NCI-H187 treated with DMSO at 0.1 percent for 48 hours (cell line): ENCODE results near the gene RPL23.

Experiments
- DNase-seq: peaks from one replicate; lab custom pipeline; 2025; lab: John Stamatoyannopoulos, UW

Gene RPL23

GRCh38 chr17:38853292-38854219, at the start of gene RPL23:
Gene RPL23, minus strand, starts transcription at chr17:38853721. Its CDS starts 11 bp downstream, at chr17:38853710.
- peak; percentile 88 for DNase-seq

DNA sequence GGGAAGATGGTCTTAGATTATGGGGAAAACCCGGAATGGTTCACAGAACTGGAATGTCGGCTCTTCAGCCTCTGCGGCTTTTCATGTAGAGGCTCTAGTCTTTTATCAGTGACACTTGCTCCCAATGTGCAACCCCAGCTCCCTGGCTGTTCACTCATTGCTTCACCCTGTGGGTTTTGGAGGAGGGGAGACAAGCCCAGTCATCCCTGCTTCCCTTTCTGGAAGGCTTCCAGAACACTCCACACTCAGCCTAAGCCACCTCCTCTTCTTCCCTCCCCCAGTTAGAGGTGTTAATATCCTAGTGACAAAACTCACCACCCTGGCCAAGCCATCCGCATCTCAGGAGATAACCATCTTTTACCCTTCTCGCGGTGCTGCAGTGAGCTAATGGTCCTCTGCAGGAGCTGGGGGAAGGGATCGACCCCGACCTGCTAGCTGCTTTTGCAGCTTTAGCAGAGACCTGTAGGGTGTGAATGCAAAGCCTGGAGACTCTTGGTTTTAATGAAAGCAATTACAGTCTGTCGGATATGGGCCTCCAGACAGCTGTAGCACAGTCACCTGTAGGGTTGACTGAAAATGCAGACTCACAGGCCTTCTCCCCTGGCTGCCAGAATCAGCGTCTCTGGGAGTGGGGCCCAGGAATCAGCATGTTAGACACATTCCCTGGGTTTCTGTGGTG, 47.6 kb upstream of the RPL23 start:
- DNase-seq, result no peak

- DNase-seq, result no peak
Measured at GRCh38 chr17:38899421-38899820, 45.9 kb upstream of the RPL23 start.

- DNase-seq, result no peak
Measured at GRCh38 chr17:38898812-38899348, 45.4 kb upstream of the RPL23 start.

DNA sequence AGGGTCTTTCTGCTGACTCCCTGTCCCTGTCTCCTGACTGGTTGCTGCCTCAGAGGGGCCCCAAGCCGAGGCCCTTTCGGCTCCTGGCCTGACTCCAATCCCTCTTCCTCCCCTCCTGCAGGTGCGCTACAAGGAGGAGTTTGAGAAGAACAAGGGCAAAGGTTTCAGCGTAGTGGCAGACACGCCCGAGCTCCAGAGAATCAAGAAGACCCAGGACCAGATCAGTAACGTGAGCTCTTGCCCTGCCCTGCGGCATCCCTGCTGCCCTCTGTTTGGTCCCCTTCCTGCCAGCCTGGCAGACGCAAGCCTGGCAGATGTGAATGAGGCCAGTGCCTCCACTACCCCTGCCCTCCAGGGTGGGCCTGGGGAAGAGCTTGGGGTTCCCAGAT, 44.8 kb upstream of the RPL23 start:
- no peak for DNase-seq

DNA sequence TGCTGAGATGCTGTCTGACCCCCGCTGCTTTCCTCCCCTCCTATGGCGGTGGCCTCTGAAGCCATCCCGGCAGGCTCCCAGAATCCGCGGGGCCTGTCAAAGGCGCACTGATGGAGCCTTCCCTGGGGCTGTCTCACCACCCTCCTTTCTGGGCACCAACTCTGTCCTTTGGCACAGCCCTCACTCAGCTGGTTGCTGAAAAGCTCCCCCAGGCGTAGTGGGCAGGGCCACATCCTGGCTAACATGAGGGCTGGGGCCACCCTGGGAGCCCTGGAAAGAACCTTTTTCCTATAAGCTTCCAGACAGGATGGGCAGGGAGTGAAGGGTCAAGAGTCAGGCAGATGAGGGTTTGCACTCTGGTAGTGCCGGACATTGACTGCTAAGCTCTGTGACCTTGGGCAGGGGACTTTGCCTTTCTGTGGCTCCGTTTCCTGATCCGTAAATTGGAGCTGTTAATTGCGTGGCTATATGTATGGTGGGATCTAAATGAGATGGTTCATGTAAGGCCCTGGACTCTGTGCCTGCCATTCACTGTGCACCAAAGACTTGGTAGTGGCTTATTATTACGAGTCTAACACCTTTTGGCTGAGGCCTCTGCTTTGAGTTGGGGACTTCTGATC, 44.3 kb upstream of the RPL23 start:
- DNase-seq, result no peak

- DNase-seq, result no peak
Measured at GRCh38 chr17:38897176-38897575, 43.7 kb upstream of the RPL23 start.

GRCh38 chr17:38896346-38896954, 42.9 kb upstream of the RPL23 start:
- no peak for DNase-seq

DNA sequence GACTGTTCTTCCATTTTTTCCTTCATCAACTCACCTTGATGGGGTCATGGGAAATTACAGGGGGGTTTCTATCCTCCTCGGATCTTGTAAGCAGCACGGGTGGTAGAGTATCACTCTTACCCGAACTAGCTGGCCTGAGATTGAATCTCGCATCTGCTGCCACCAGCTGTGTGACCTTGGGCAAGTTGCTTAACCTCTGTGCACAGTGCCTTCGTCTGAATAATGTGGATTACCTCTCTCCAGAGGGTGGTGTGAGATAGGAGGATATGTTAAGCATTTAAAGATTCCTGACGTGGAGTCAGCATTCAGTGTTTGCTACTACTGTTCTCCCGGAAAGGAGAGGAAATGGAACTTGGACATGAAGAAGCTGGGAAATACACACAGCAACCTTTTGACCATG, 40.8 kb upstream of the RPL23 start:
- no peak for DNase-seq

- no peak for DNase-seq
Measured at GRCh38 chr17:38893607-38894006, 40.1 kb upstream of the RPL23 start.

DNA sequence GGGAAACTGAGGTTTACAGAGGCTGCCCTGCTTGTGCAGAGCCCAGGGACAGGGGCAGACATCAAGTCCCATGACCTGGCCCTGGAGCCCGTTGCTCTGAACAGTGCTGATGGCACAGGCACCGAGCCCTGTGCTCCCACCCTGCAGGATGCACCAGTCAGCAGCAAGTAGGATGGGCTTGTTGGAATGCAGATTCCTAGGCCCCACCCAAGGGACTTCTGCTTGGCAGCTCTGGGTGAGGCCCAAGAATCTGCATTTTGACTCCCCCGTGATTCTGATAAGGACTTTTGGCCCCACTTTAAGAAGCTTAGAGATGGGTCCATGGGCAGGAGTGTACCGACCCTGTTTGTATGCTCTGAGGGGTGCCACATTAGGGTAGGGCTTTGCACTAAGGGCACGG, 39.6 kb upstream of the RPL23 start:
- no peak for DNase-seq

DNA sequence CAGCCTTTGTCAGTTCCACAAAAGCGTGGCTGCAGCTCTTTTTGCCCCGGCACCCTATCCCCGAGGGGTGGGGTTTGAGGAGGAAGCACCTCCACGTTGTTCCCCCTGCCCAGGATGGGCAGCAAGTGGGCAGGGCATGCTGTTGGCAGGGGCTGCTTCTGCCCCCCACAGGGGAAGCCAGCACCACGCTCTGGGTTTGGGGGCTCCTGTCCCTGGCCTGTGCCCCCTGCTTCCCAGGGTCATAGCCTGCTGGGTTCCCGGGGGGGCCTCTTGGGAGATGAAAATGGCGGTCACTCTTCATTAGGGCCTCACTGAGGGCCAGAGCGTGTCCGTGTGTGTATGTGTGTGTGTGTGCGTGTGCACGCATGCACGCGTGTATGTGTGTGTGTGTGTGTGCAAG, 39.1 kb upstream of the RPL23 start:
- no peak for DNase-seq

DNA sequence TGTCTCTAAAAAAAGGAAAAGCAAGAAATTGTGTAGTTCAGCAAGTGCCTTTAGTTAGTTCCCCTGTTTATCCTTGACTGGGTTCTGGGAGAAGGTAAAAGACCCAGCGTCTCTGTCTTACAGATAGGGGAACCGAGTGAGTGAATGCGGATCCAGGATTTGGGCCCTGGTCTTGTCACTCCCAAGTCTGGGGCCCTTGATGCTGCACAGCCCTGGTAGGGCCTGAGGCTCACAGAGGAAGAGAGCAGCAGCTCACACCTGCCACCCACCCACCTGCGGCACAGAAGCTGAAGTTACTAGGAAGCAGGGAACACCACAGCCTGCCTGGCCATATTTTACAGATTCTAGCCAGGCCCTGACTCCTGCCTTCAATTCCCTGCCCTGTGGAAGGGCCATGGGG, 38.6 kb upstream of the RPL23 start:
- DNase-seq, result no peak

- no peak for DNase-seq
Measured at GRCh38 chr17:38891441-38891840, 37.9 kb upstream of the RPL23 start.

- no peak for DNase-seq
Measured at GRCh38 chr17:38890410-38890746, 36.9 kb upstream of the RPL23 start.

DNA sequence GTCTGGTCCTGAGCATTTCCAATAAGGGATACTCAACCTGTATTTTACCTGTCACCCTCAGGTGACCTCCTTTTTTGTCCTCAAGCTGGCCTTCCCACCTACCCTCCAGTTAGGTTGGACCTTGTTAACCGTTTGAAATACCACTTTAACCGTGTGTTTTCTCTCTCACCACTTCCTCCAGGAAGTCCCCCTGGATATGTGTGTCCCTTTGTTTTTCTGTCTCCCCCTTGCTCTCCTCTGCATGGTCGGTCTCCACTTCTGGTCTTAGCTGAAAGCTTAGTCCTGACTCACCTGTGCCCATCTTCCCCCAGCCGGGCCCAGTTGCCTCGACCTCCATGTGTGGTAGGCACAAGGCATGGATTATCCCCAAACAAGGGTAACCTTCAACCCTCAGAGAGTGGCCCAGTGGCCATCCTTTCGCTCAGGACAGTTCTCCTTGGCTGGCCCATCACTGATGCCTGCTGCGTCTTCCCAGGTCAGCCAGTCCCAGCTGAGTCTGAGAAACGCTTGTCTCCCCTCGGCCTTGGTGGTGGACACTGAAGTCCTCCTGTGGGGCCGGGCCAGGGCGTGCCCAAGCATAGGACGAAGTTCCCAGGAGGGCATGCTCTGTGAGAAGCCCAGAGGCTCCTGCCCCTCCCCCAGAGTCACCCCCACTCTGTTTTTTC, 36.4 kb upstream of the RPL23 start:
- DNase-seq, result no peak

- no peak for DNase-seq
Measured at GRCh38 chr17:38888842-38889241, 35.3 kb upstream of the RPL23 start.

GRCh38 chr17:38886643-38887010, 33.1 kb upstream of the RPL23 start:
- DNase-seq, result no peak

- no peak for DNase-seq
Measured at GRCh38 chr17:38885728-38886642, 32.5 kb upstream of the RPL23 start.

DNA sequence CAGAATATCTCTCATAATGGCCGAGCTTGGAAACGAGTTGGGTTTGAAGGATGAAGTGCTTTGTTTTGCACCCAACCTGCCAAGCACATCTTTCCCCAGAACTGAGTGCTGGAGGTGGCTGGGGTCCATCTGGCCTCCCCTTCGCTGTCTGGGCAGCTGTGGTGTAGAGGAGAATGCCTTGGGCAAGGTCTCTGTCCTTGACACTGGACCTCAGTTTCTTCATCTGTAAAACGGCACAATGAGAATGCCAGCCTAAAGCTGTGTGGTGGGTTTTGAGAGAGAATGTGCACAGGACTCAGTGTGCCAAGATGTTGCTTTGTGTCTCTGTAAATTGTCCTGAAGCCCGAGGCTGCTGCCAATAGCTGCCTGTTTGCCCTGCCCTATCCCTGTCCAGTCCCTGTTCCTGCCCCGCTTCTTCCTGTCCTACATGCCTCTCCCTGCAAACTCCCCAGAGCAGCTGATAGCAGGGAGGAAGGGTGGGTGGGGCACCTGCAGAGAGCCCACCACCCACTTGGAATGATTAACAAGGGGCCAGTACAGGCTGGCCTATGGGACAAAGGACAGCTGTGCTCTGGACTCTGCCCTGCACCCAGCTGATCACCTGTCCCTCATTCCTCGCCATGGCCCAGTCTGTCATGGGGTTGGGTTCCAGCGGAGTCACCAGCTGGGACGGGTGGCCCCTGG, 31.7 kb upstream of the RPL23 start:
- DNase-seq, result no peak
